GM12891 (cell line): ENCODE results near the gene BCL2.

Experiments used
- POLR2A ChIP-seq: IDR thresholded peaks from 2 replicates; pipeline ENCODE4 v1.6.1; 2011; ENCODE audit warnings: low read depth, low read length, control low read depth
- POLR2AphosphoS5 ChIP-seq: IDR thresholded peaks from 2 replicates; pipeline ENCODE4 v1.6.1; 2011; ENCODE audit warnings: low read depth, low read length, control low read depth
- SPI1 ChIP-seq: IDR thresholded peaks from 2 replicates; pipeline ENCODE4 v1.6.1; 2011; ENCODE audit warnings: low read depth, low read length, control low read depth
- TAF1 ChIP-seq: IDR thresholded peaks from 2 replicates; pipeline ENCODE4 v1.6.1; 2011; ENCODE audit warnings: low read depth, low read length, control low read depth

DNA sequence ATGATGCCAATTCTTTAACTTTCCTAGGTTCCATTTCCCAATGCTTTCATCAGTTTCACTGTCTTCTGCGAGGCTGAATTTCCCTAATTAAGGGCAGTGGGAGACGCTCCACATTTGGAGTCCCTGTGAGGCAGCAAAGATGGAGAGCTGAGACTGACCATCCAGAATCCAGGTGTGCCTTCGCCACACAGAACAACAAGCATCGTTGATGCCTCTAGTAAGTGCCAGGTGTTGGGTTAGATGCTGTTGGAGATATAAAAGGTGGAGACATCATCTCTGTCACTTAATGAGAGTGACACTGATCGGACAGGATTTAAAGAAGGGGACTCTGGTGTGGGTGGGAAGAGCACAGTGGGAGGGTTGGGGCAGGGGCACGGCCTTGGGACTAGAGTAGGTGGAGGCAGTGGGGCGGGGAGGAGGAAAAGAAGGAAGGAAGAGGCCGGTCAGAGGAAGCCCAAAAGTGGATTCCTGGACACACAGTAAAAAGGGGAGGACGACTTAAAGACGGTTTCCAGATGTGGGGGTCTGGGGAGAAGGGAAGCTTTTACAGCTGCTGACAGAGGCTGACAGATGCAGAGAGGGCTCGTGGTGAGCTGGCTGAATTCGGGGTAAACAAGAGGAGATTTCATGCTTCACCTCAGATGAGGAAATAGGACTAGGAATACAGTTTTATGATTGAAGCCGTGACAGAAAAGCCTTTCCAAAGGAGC is 113.0 kb downstream of the BCL2 start:
- TF ChIP-seq POLR2AphosphoS5 (no peak), POLR2A (no peak), TAF1 (no peak), SPI1 (no peak)
